ENCODE results near the gene RMP24.
"Not testable (repeated sequence)": the region's sequence is repeated elsewhere in the genome, so short reads cannot be mapped to it uniquely, and the experiment has no call there.

Gene RMP24

DNA sequence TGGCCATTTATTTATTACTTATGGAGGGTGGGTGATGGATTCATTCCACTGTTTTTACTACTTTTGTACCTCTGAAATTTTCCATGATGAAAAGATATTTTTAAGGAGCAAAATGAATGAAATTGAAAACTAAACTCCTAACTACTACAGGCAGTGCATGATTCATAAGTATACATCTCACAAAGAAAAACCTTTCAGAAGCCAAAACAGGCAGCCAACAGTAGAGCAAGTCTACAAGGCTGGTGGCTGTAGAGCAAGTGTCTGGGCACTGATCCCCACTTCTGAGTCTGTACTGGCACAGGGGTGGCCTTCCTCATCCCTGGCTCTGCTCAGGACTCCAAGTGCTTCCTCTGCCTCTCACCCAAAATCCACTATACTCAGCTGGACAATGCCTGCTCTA lies 8.2 kb upstream of the RMP24 start:
- H3K36me3 ChIP-seq (ENCODE audit: control insufficient read depth, insufficient read depth, low read length): no peaks in the 10 kb centered on the region
- H3K9ac ChIP-seq (ENCODE audit: insufficient read depth, low read length): no peak overlapping the region
- H3K4me3 ChIP-seq (replicated peaks in 1 of 4; ENCODE audit: control extremely low read depth in 1 of 4, insufficient read depth in 1 of 4, low read depth in 3 of 4, low read length in 4 of 4): no peak overlapping the region
- H3K27ac ChIP-seq (ENCODE audit: insufficient read depth, low read length): no peak overlapping the region
- H3K4me2 ChIP-seq (ENCODE audit: extremely low read depth, insufficient read depth, low read length): no peak overlapping the region
- no peaks in the 10 kb centered on the region for H3K4me1 ChIP-seq (ENCODE audit: control insufficient read depth, extremely low read depth, insufficient read depth, low read length)
- no peak for DNase-seq (ENCODE audit: low read depth in 2 of 2)
- no peaks in the 10 kb centered on the region for H4K20me1 ChIP-seq (ENCODE audit: control insufficient read depth, extremely low read depth, insufficient read depth, low read length)
- no peaks in the 10 kb centered on the region for H3K79me2 ChIP-seq (ENCODE audit: control insufficient read depth, insufficient read depth, low read length)
- H2AFZ ChIP-seq (ENCODE audit: low read length): no peak overlapping the region
- H3K27me3 ChIP-seq (ENCODE audit: control insufficient read depth, insufficient read depth, low read length): no peaks in the 10 kb centered on the region
- no peaks in the 10 kb centered on the region for H3K9me3 ChIP-seq (ENCODE audit: control insufficient read depth, insufficient read depth, low read depth, low read length)
- TF ChIP-seq, protein P1, sequence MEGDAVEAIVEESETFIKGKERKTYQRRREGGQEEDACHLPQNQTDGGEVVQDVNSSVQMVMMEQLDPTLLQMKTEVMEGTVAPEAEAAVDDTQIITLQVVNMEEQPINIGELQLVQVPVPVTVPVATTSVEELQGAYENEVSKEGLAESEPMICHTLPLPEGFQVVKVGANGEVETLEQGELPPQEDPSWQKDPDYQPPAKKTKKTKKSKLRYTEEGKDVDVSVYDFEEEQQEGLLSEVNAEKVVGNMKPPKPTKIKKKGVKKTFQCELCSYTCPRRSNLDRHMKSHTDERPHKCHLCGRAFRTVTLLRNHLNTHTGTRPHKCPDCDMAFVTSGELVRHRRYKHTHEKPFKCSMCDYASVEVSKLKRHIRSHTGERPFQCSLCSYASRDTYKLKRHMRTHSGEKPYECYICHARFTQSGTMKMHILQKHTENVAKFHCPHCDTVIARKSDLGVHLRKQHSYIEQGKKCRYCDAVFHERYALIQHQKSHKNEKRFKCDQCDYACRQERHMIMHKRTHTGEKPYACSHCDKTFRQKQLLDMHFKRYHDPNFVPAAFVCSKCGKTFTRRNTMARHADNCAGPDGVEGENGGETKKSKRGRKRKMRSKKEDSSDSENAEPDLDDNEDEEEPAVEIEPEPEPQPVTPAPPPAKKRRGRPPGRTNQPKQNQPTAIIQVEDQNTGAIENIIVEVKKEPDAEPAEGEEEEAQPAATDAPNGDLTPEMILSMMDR (conservative IDR thresholded peaks at IDR 0.05 in 1 of 2, IDR thresholded peaks at IDR 0.05 in 1 of 2; ENCODE audit: low read depth in 1 of 2, low read length in 2 of 2): no peak
- no peak for TF ChIP-seq EZH2 (IDR thresholded peaks at IDR 0.05; ENCODE audit: low read length, missing control alignments)

- H3K27ac ChIP-seq (ENCODE audit: insufficient read depth, low read length); H4K20me1 ChIP-seq (ENCODE audit: control insufficient read depth, extremely low read depth, insufficient read depth, low read length); H3K4me2 ChIP-seq (ENCODE audit: extremely low read depth, insufficient read depth, low read length); DNase-seq (ENCODE audit: low read depth in 2 of 2); H3K4me1 ChIP-seq (ENCODE audit: control insufficient read depth, extremely low read depth, insufficient read depth, low read length); H3K36me3 ChIP-seq (ENCODE audit: control insufficient read depth, insufficient read depth, low read length); H3K4me3 ChIP-seq (replicated peaks in 1 of 4; ENCODE audit: control extremely low read depth in 1 of 4, insufficient read depth in 1 of 4, low read depth in 3 of 4, low read length in 4 of 4); H3K79me2 ChIP-seq (ENCODE audit: control insufficient read depth, insufficient read depth, low read length); H3K9me3 ChIP-seq (ENCODE audit: control insufficient read depth, insufficient read depth, low read depth, low read length); H2AFZ ChIP-seq (ENCODE audit: low read length); H3K27me3 ChIP-seq (ENCODE audit: control insufficient read depth, insufficient read depth, low read length); H3K9ac ChIP-seq (ENCODE audit: insufficient read depth, low read length): not testable (repeated sequence)
Observed at GRCh38 chr18:35967866-35968265, 4.6 kb upstream of the RMP24 start.

GRCh38 chr18:35968278-35968880 lies 4.1 kb upstream of the RMP24 start:
- peaks cover 9% of the 10 kb centered on the region for H3K79me2 ChIP-seq (ENCODE audit: control insufficient read depth, insufficient read depth, low read length)
- no peak overlapping the region for H3K4me2 ChIP-seq (ENCODE audit: extremely low read depth, insufficient read depth, low read length)
- H3K4me1 ChIP-seq (ENCODE audit: control insufficient read depth, extremely low read depth, insufficient read depth, low read length): peaks cover 1% of the 10 kb centered on the region
- H3K27ac ChIP-seq (ENCODE audit: insufficient read depth, low read length): no peak overlapping the region
- no peak overlapping the region for H3K4me3 ChIP-seq (replicated peaks in 1 of 4; ENCODE audit: control extremely low read depth in 1 of 4, insufficient read depth in 1 of 4, low read depth in 3 of 4, low read length in 4 of 4)
- H3K36me3 ChIP-seq (ENCODE audit: control insufficient read depth, insufficient read depth, low read length): no peaks in the 10 kb centered on the region
- no peaks in the 10 kb centered on the region for H3K27me3 ChIP-seq (ENCODE audit: control insufficient read depth, insufficient read depth, low read length)
- H3K9ac ChIP-seq (ENCODE audit: insufficient read depth, low read length): no peak overlapping the region
- H3K9me3 ChIP-seq (ENCODE audit: control insufficient read depth, insufficient read depth, low read depth, low read length): no peaks in the 10 kb centered on the region
- no peak for TF ChIP-seq EZH2 (IDR thresholded peaks at IDR 0.05; ENCODE audit: low read length, missing control alignments)
- TF ChIP-seq, protein P1 (conservative IDR thresholded peaks at IDR 0.05 in 1 of 2, IDR thresholded peaks at IDR 0.05 in 1 of 2; ENCODE audit: low read depth in 1 of 2, low read length in 2 of 2): no peak
- H4K20me1 ChIP-seq (ENCODE audit: control insufficient read depth, extremely low read depth, insufficient read depth, low read length): no peaks in the 10 kb centered on the region
- no peak overlapping the region for H2AFZ ChIP-seq (ENCODE audit: low read length)
- DNase-seq (ENCODE audit: low read depth in 2 of 2): no peak
